SK-N-SH treated with all-trans-retinoic acid at 6 μM for 48 hours (cell line): ENCODE measurements around the gene RPS6KA4.

Experiments used
- ATAC-seq: fragments of 200-7000 bp; cut with Tn5 transposase; 3 replicates; pipeline ENCODE4 v1.9.1; 2020; ENCODE audit warnings: mild to moderate bottlenecking, moderate library complexity
- ARNTL ChIP-seq: fragments of 450-650 bp; formaldehyde crosslinking; IDR thresholded peaks from 2 replicates; pipeline ENCODE4 v1.5.0; 2020; ENCODE audit warnings: low read depth, mild to moderate bottlenecking, moderate library complexity, borderline replicate concordance
- BACH2 ChIP-seq: fragments of 250-450 bp; sonication (Bioruptor Pico); IDR thresholded peaks from 2 replicates; pipeline ENCODE4 v1.9.0; 2021; ENCODE audit warnings: mild to moderate bottlenecking, borderline replicate concordance
- CSDC2 ChIP-seq: fragments of 250-450 bp; sonication (Bioruptor Pico); IDR thresholded peaks from 2 replicates; pipeline ENCODE4 v1.5.0; 2020; ENCODE audit warnings: mild to moderate bottlenecking, moderate library complexity
- ESRRG ChIP-seq: fragments of 250-450 bp; sonication (Bioruptor Pico); IDR thresholded peaks from 2 replicates; pipeline ENCODE4 v1.6.1; 2021; ENCODE audit warnings: mild to moderate bottlenecking
- GLIS3 ChIP-seq: fragments of 250-450 bp; sonication (Bioruptor Pico); IDR thresholded peaks from 2 replicates; pipeline ENCODE4 v1.5.0; 2020; ENCODE audit warnings: mild to moderate bottlenecking, moderate library complexity
- ISL1 ChIP-seq: fragments of 250-450 bp; sonication (Bioruptor Pico); IDR thresholded peaks from 2 replicates; pipeline ENCODE4 v2.1.2; 2022; ENCODE audit warnings: mild to moderate bottlenecking, moderate library complexity
- PPARA ChIP-seq: fragments of 250-450 bp; sonication (Bioruptor Pico); IDR thresholded peaks from 2 replicates; pipeline ENCODE4 v1.5.0; 2020; ENCODE audit warnings: mild to moderate bottlenecking, borderline replicate concordance
- RARB ChIP-seq: fragments of 250-450 bp; sonication (Bioruptor Pico); IDR thresholded peaks from 2 replicates; pipeline ENCODE4 v1.8.0; 2021; ENCODE audit warnings: mild to moderate bottlenecking, moderate library complexity
- TCF4 ChIP-seq: fragments of 250-450 bp; sonication (Bioruptor Pico); IDR thresholded peaks from 2 replicates; pipeline ENCODE4 v1.8.0; 2021; ENCODE audit warnings: mild to moderate bottlenecking, moderate library complexity, borderline replicate concordance
- ZC3H10 ChIP-seq: fragments of 250-450 bp; sonication (Bioruptor Pico); IDR thresholded peaks from 2 replicates; pipeline ENCODE4 v1.5.1; 2021; ENCODE audit warnings: mild to moderate bottlenecking, moderate library complexity
- ZNF565 ChIP-seq: fragments of 450-650 bp; formaldehyde crosslinking; conservative IDR thresholded peaks from 2 replicates; pipeline ENCODE4 v1.5.0; 2020; ENCODE audit warnings: low read depth, mild to moderate bottlenecking, moderate library complexity
- ZNF70 ChIP-seq: fragments of 450-650 bp; formaldehyde crosslinking; IDR thresholded peaks from 2 replicates; pipeline ENCODE4 v1.5.0; 2020; ENCODE audit warnings: mild to moderate bottlenecking, moderate library complexity
- ZNF8 ChIP-seq: fragments of 450-650 bp; formaldehyde crosslinking; IDR thresholded peaks from 2 replicates; pipeline ENCODE4 v1.5.0; 2020; ENCODE audit warnings: mild to moderate bottlenecking, moderate library complexity
- TF ChIP-seq, protein P1 (sequence below): fragments of 250-450 bp; sonication (Bioruptor Pico); IDR thresholded peaks from 2 replicates; pipeline ENCODE4 v1.8.0; 2020; ENCODE audit warnings: mild to moderate bottlenecking, moderate library complexity, borderline replicate concordance
- TF ChIP-seq, protein P2 (sequence below): fragments of 250-450 bp; sonication (Bioruptor Pico); IDR thresholded peaks from 2 replicates; pipeline ENCODE4 v1.5.0; 2020; ENCODE audit warnings: mild to moderate bottlenecking, moderate library complexity
- TF ChIP-seq, protein P3 (sequence below): fragments of 250-450 bp; sonication (Bioruptor Pico); IDR thresholded peaks from 2 replicates; pipeline ENCODE4 v1.5.1; 2021; ENCODE audit warnings: mild to moderate bottlenecking, moderate library complexity
- TF ChIP-seq, protein P4 (sequence below): fragments of 250-450 bp; sonication (Bioruptor Pico); IDR thresholded peaks from 2 replicates; pipeline ENCODE4 v1.8.0; 2021; ENCODE audit warnings: low read depth, mild to moderate bottlenecking, moderate library complexity, borderline replicate concordance

RPS6KA4 gene

DNA sequence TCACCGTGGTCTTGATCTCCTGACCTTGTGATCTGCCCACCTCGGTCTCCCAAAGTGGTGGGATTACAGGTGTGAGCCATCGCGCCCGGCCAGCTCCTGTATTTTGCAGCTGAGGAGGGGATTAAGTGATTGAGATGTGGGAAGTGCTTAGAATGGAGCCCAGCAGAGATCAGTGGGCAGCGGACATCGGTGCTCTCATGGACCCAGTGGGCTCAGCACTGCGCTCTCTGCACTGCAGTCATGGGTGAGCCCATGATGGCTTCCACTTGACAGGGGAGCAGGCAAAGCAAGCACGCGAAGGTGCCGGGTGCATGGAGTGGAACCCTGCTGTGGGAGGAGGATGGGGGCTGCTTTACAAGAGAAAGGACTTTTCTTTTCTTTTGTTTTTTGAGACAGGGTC, 28.1 kb upstream of the RPS6KA4 start (continued):
- TF ChIP-seq, protein P1, sequence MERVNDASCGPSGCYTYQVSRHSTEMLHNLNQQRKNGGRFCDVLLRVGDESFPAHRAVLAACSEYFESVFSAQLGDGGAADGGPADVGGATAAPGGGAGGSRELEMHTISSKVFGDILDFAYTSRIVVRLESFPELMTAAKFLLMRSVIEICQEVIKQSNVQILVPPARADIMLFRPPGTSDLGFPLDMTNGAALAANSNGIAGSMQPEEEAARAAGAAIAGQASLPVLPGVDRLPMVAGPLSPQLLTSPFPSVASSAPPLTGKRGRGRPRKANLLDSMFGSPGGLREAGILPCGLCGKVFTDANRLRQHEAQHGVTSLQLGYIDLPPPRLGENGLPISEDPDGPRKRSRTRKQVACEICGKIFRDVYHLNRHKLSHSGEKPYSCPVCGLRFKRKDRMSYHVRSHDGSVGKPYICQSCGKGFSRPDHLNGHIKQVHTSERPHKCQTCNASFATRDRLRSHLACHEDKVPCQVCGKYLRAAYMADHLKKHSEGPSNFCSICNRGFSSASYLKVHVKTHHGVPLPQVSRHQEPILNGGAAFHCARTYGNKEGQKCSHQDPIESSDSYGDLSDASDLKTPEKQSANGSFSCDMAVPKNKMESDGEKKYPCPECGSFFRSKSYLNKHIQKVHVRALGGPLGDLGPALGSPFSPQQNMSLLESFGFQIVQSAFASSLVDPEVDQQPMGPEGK: no peak

DNA sequence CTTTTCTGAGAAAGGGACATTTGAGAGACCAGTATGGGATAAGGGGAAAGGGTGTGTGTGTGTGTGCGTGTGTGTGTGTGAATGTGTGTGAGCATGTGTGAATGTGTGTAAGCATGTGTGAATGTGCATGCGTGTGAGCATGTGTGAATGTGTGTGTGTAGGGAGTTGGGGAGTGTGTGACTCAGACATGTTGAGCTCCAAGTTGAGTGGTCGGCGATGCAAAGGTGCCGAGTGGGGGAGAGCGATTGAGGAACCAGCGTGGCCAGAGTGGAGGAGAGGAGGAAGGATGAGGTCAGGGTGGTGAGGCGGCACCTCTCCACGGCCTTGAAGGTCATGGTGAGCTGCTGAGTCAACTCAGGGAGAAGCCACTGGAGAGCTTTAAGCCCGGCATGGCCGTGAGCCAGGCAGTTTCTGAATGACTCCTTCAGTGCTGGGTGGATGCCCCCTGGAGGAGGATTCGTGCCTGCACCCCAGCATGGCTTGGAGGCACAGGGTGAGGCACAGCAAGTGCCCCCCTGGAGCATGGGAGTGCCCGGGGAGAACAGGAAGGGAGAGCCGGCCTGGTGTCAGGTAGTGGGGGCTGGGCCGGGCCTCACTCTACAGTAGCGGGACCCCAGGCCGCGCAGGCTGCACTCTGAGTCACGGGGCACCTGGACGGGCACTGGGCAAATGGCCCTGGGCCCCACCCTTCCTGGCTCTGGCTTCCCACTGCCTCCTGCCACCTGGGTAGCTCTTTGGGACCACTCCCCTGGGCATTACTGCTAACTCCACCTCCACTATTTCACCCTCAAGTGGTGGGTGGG, 27.2 kb upstream of the RPS6KA4 start:
- peak; percentile 88 for ATAC-seq
- TF ChIP-seq RARB: no peak

DNA sequence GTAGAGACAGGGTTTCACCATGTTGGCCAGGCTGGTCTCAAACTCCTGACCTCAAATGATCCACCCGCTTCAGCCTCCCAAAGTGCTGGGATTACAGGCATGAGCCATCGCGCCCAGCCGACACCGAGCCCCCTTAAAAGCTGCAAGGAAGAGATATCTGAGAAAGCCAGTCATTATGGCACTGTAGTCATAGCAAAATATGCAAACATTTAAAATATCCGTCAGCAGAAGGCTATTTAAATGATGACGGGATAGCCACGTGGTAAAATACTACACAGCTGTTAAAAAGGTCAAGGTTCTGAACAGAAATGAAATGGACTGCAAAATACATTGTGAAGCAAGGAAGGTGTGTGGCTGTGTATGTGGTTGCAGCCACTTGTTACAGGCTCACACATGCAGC, 25.4 kb upstream of the RPS6KA4 start:
- no peak for TF ChIP-seq GLIS3 (CRISPR knock-in tag)
- TF ChIP-seq RARB: no peak
- TF ChIP-seq ARNTL (CRISPR knock-in tag): no peak
- TF ChIP-seq, protein P2, sequence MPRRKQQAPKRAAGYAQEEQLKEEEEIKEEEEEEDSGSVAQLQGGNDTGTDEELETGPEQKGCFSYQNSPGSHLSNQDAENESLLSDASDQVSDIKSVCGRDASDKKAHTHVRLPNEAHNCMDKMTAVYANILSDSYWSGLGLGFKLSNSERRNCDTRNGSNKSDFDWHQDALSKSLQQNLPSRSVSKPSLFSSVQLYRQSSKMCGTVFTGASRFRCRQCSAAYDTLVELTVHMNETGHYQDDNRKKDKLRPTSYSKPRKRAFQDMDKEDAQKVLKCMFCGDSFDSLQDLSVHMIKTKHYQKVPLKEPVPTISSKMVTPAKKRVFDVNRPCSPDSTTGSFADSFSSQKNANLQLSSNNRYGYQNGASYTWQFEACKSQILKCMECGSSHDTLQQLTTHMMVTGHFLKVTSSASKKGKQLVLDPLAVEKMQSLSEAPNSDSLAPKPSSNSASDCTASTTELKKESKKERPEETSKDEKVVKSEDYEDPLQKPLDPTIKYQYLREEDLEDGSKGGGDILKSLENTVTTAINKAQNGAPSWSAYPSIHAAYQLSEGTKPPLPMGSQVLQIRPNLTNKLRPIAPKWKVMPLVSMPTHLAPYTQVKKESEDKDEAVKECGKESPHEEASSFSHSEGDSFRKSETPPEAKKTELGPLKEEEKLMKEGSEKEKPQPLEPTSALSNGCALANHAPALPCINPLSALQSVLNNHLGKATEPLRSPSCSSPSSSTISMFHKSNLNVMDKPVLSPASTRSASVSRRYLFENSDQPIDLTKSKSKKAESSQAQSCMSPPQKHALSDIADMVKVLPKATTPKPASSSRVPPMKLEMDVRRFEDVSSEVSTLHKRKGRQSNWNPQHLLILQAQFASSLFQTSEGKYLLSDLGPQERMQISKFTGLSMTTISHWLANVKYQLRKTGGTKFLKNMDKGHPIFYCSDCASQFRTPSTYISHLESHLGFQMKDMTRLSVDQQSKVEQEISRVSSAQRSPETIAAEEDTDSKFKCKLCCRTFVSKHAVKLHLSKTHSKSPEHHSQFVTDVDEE (CRISPR knock-in tag): no peak
- TF ChIP-seq BACH2 (CRISPR knock-in tag): no peak
- TF ChIP-seq ZNF8 (CRISPR knock-in tag): no peak
- TF ChIP-seq ISL1 (CRISPR knock-in tag): no peak
- no peak for TF ChIP-seq ZC3H10 (CRISPR knock-in tag)
- TF ChIP-seq, protein P3, sequence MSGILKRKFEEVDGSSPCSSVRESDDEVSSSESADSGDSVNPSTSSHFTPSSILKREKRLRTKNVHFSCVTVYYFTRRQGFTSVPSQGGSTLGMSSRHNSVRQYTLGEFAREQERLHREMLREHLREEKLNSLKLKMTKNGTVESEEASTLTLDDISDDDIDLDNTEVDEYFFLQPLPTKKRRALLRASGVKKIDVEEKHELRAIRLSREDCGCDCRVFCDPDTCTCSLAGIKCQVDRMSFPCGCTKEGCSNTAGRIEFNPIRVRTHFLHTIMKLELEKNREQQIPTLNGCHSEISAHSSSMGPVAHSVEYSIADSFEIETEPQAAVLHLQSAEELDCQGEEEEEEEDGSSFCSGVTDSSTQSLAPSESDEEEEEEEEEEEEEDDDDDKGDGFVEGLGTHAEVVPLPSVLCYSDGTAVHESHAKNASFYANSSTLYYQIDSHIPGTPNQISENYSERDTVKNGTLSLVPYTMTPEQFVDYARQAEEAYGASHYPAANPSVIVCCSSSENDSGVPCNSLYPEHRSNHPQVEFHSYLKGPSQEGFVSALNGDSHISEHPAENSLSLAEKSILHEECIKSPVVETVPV (CRISPR knock-in tag): no peak
- no peak for TF ChIP-seq TCF4
- no peak for TF ChIP-seq ZNF70
- TF ChIP-seq ESRRG (CRISPR knock-in tag): no peak
- TF ChIP-seq, protein P4, sequence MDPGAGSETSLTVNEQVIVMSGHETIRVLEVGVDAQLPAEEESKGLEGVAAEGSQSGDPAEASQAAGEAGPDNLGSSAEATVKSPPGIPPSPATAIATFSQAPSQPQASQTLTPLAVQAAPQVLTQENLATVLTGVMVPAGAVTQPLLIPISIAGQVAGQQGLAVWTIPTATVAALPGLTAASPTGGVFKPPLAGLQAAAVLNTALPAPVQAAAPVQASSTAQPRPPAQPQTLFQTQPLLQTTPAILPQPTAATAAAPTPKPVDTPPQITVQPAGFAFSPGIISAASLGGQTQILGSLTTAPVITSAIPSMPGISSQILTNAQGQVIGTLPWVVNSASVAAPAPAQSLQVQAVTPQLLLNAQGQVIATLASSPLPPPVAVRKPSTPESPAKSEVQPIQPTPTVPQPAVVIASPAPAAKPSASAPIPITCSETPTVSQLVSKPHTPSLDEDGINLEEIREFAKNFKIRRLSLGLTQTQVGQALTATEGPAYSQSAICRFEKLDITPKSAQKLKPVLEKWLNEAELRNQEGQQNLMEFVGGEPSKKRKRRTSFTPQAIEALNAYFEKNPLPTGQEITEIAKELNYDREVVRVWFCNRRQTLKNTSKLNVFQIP: no peak
- no peak for TF ChIP-seq PPARA (CRISPR knock-in tag)
- TF ChIP-seq, all 23 proteins: peak for 0
- no peak for ATAC-seq

DNA sequence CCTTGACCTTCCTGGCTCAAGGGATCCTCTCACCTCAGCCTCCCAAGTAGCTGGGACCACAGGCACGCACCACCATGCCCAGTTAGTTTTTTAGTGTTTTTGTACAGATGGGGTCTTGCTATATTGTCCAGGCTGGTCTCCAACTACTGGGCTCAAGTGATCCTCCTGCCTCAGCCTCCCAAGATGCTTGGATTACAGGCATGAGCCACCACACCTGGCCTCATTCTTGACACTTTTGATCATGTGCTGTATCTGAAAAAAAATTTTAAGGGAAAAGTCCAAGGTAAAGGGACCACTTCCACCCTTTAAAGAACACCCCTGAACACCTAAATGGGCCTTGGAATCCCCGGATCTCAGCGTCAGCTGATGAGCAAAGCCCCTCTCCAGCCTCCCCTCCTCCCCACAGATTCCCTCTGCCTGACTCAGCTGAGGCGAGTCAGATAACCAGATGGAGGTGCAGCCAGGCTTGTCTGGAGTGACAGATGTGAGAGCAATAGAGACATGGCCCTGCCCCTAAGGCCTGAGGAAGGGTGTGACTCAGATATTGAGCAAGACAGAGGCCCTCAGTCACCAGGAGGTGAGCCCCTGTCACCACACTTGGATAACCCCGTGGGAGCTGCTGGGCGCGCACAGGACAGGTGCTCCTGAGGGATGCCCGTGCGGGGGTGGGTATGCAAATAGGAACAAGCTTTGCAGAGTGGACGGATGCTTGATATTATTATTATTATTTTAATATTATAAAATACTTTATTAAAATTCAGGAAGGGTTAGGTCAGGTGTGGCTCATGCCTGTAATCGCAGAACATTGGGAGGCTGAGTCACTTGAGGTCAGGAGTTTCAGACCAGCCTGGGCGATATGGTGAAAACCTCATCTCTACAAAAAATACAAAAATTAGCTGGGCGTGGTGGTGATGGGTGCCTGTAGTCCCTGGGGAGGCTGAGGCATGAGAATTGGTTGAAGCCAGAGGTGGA, 23.9 kb upstream of the RPS6KA4 start:
- ATAC-seq: peak; percentile 86

DNA sequence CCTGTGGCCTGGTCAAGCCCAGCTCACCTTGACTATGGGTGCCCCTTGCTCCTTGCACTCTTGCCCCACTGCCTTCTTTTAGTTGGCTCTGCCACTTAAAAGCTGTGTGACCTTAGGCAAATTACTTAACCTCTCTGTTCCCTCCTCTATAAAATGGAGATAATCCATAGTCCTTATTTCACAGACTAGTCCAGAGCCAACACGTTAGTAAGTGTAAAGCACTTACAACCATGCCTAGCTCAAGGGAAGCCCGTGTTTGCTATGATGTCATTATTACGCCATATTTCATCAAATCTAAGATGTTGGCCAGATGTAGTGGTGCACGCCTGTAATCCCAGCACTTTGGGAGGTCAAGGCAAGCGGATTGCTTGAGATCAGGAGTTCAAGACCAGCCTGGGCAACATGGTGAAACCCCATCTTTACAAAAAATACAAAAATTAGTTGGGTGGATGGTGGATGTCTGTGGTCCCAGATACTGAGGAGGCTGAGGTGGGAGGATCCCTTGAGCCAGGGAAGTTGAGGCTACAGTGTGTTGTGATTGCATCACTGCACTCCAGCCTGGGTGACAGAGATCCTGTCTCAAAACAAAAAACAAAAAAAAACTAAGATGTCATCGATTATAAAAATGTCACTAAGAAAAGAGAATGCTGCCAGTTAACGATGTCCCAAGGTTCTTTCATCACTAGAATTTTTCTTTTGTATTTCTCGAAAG, 21.3 kb upstream of the RPS6KA4 start:
- ATAC-seq: no peak
- TF ChIP-seq, protein P4: no peak
- TF ChIP-seq ZNF70: no peak
- no peak for TF ChIP-seq ARNTL (CRISPR knock-in tag)
- TF ChIP-seq, protein P1: no peak
- no peak for TF ChIP-seq CSDC2 (CRISPR knock-in tag)

More for the DNA sequence above, 23.9 kb upstream of the RPS6KA4 start:
- TF ChIP-seq ISL1 (CRISPR knock-in tag) (0 out of 2 replicates have a peak, but pooled peaks have one; percentile 33), ZNF565 (no peak)
